Mucosa of descending colon (tissue), 3 donors: ENCODE measurements around the gene CAPN15. TPM values are rescaled to one million over a fixed set of nuclear protein-coding genes. Genes with fewer than 3 reads are reported as not detected.

Source experiments
- ATAC-seq: fragments of 200-7000 bp; cut with Tn5 transposase; one replicate; pipeline ENCODE4 v1.9.1; 2020; ENCODE audit warnings: mild to moderate bottlenecking, moderate library complexity
- DNase-seq, 3 donors: peaks; one replicate each; pipeline ENCODE4 v3.0.0-alpha.2; 2020
- H3K36me3 ChIP-seq: fragments of 200-600 bp; one replicate; pipeline ENCODE4 v1.8.0; 2021; ENCODE audit warnings: low read depth, mild to moderate bottlenecking
- H3K4me1 ChIP-seq: fragments of 200-600 bp; one replicate; pipeline ENCODE4 v1.8.0; 2021; ENCODE audit warnings: low read depth, mild to moderate bottlenecking
- H3K4me3 ChIP-seq: fragments of 200-600 bp; one replicate; pipeline ENCODE4 v1.8.0; 2021; ENCODE audit warnings: mild to moderate bottlenecking
- H3K9me3 ChIP-seq: fragments of 200-600 bp; one replicate; pipeline ENCODE4 v1.8.0; 2021; ENCODE audit warnings: mild to moderate bottlenecking
- intact Hi-C, 2 donors: fragments of 100-400 bp; cut with DNase I in 1 of 2; cut with micrococcal nuclease in 1 of 2; formaldehyde crosslinking; loops; one replicate each; pipeline versions ENCODE4 v1.11.0 to v1.11.1; 2022; cut with DNase I, micrococcal nuclease
- total RNA-seq, 3 donors: library from RNA; stranded (reverse); fragmentation: NEBNext Ultra II Directional in 2 of 3; extraction: Animal tissue kit (Norgen Biotek cat#: 25700) in 2 of 3; gene quantifications; one replicate each; pipeline versions ENCODE4 v1.2.1 to v1.2.4, GENCODE V29; 2021 to 2023
- TF ChIP-seq, protein P1 (sequence below): fragments of 200-600 bp; IDR thresholded peaks from one replicate; pipeline ENCODE4 v1.8.0; 2022; ENCODE audit warnings: antibody characterized with exemption, mild to moderate bottlenecking
- donor health status: DM: no; HTN: no; CAD: no; lungs with moderate emphysema.
- donor health status: DM: no; HTN: no; CAD: no.
- donor health status: DM: no; HTN: yes; CAD: no.

Gene CAPN15
- total RNA-seq, 3 donors from 2014 or later, result 73.5 to 110 (median 109) TPM

- TF ChIP-seq, protein P1, sequence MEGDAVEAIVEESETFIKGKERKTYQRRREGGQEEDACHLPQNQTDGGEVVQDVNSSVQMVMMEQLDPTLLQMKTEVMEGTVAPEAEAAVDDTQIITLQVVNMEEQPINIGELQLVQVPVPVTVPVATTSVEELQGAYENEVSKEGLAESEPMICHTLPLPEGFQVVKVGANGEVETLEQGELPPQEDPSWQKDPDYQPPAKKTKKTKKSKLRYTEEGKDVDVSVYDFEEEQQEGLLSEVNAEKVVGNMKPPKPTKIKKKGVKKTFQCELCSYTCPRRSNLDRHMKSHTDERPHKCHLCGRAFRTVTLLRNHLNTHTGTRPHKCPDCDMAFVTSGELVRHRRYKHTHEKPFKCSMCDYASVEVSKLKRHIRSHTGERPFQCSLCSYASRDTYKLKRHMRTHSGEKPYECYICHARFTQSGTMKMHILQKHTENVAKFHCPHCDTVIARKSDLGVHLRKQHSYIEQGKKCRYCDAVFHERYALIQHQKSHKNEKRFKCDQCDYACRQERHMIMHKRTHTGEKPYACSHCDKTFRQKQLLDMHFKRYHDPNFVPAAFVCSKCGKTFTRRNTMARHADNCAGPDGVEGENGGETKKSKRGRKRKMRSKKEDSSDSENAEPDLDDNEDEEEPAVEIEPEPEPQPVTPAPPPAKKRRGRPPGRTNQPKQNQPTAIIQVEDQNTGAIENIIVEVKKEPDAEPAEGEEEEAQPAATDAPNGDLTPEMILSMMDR, result no peak
- ATAC-seq, result no peak
Measured at GRCh38 chr16:549544-550263, 22.2 kb downstream of the CAPN15 start.

DNA sequence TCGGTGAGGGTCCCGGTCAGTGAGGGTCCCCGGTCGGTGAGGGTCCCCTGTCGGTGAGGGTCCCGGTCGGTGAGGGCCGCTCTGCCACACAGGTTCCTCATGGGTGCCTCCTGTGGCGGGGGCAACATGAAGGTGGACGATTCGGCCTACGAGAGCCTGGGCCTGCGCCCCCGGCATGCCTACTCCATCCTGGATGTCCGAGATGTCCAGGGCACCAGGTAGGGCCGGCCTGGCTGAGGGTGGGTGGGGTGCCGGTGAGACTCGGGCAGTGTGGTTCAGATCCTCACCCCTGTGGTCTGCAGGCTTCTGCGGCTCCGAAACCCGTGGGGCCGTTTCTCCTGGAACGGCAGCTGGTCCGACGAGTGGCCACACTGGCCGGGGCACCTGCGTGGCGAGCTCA is 23.7 kb downstream of the CAPN15 start:
- no peaks in the 10 kb centered on the region for H3K36me3 ChIP-seq
- no peak for DNase-seq
- ATAC-seq, result no peak
- H3K4me1 ChIP-seq, result no peaks in the 10 kb centered on the region
- intact Hi-C loops, result no loop called here
- no peaks in the 10 kb centered on the region for H3K9me3 ChIP-seq
- TF ChIP-seq, protein P1, result no peak
- H3K4me3 ChIP-seq, result no peak overlapping the region

More at GRCh38 chr16:549544-550263, 22.2 kb downstream of the CAPN15 start:
- H3K9me3 ChIP-seq, result no peaks in the 10 kb centered on the region
- no peak overlapping the region for H3K4me3 ChIP-seq
- no peaks in the 10 kb centered on the region for H3K36me3 ChIP-seq
- intact Hi-C loops, result no loop called here
- H3K4me1 ChIP-seq, result no peaks in the 10 kb centered on the region
- DNase-seq, result no peak

DNA sequence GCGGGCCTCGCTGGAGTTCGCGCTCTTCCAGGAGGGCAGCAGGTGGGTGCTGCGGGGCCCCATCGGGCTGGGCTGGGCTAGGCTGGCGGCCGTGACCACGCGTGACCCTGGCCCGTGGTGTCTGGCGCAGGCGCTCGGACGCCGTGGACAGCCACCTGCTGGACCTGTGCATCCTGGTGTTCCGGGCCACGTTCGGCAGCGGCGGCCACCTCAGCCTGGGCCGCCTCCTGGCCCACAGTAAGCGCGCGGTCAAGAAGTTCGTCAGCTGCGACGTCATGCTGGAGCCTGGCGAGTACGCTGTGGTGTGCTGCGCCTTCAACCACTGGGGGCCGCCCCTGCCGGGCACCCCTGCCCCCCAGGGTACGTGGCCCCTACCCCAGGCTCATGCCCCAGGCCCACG is 24.7 kb downstream of the CAPN15 start:
- no peaks in the 10 kb centered on the region for H3K4me1 ChIP-seq
- intact Hi-C loops, result no loop called here
- TF ChIP-seq, protein P1, result no peak
- DNase-seq, result no peak
- no peak overlapping the region for H3K4me3 ChIP-seq
- ATAC-seq, result no peak
- no peaks in the 10 kb centered on the region for H3K9me3 ChIP-seq
- H3K36me3 ChIP-seq, result no peaks in the 10 kb centered on the region

DNA sequence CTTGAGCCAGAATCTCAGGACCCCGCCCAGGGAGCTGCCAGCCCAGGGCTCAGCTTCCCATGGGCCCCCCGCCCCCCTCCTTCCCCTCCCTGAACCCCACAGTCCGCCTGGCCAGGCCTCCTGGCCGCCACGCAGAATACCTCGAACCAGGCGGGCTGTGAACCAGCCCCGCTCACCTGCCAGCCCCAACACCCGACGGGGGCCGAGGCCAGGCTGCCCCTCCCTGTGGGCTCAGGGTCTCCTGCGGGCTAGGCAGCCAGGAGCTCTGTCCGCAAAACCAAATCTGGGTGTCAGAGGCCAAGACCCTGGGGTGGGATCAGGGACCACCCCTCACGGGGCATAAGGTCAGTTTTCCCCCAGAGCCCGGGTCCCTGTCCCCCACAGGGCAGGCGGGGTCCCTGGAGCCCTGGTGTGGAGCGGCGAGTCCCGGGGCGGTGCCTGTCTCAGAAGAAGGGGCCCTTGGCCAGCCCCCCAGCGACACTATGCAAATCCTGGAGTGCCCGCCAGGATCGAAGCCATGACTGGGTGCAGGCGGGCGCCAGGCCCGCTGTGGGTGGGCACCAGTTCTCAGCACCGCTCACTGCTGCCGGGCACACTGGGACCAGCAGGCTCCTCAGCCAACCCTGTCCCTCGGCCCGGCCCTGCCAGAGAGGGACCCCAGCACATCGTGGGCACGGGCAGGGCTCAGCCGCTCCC is 26.2 kb downstream of the CAPN15 start:
- DNase-seq, result no peak
- TF ChIP-seq, protein P1, result no peak
- Histone ChIP-seq H3K9me3 (no peaks in the 10 kb centered on the region), H3K4me1 (no peaks in the 10 kb centered on the region), H3K4me3 (no peak overlapping the region), H3K36me3 (no peaks in the 10 kb centered on the region)
- intact Hi-C loops, result no loop called here
- no peak for ATAC-seq

GRCh38 chr16:554297-554621 is 26.7 kb downstream of the CAPN15 start:
- DNase-seq (no peak), ATAC-seq (no peak)
- intact Hi-C loops, result no loop called here
- TF ChIP-seq, protein P1, result no peak
- H3K36me3 ChIP-seq, result no peaks in the 10 kb centered on the region
- H3K4me3 ChIP-seq, result no peak overlapping the region
- peaks cover under 1% of the 10 kb centered on the region for H3K4me1 ChIP-seq
- no peaks in the 10 kb centered on the region for H3K9me3 ChIP-seq
